Activated CD8-positive, alpha-beta T cell treated with anti-CD3 and anti-CD28 coated beads for 36 hours (primary cell): ENCODE data around the gene GPRIN3. TPM values are rescaled to one million over a fixed set of nuclear protein-coding genes. Genes with fewer than 3 reads are reported as not detected.

Experiments
- ATAC-seq: fragments of 200-7000 bp; cut with Tn5 transposase; one replicate; pipeline ENCODE4 v1.10.0; 2021; ENCODE audit warnings: mild to moderate bottlenecking, moderate library complexity
- CTCF ChIA-PET: fragments of 350-600 bp; sonication (Branson Sonifier 250); formaldehyde crosslinking; loops from one replicate; lab custom pipeline; 2021; ENCODE audit warnings: antibody characterized with exemption; lab: Charles Lee
- POLR2A ChIA-PET: fragments of 350-600 bp; sonication (Branson Sonifier 250); formaldehyde crosslinking; loops from one replicate; lab custom pipeline; 2021; ENCODE audit warnings: antibody characterized with exemption; lab: Charles Lee
- DNase-seq: peaks from one replicate; pipeline ENCODE4 v3.0.0-alpha.2; 2020
- H3K27ac Mint-ChIP-seq: one replicate; pipeline ENCODE4 v1.8.0; 2021; ENCODE audit warnings: mild to moderate bottlenecking, mixed read lengths
- H3K27me3 Mint-ChIP-seq: one replicate; pipeline ENCODE4 v1.8.0; 2021; ENCODE audit warnings: mixed read lengths
- H3K36me3 Mint-ChIP-seq: one replicate; pipeline ENCODE4 v1.8.0; 2021; ENCODE audit warnings: low read depth, mixed read lengths
- H3K4me1 Mint-ChIP-seq: one replicate; pipeline ENCODE4 v1.8.0; 2021; ENCODE audit warnings: low read depth, mixed read lengths
- H3K4me3 Mint-ChIP-seq: one replicate; pipeline ENCODE4 v1.8.0; 2021; ENCODE audit warnings: mild to moderate bottlenecking, moderate library complexity, mixed read lengths
- H3K9me3 Mint-ChIP-seq: one replicate; pipeline ENCODE4 v1.8.0; 2021; ENCODE audit warnings: mixed read lengths
- intact Hi-C: fragments of 100-400 bp; cut with micrococcal nuclease; formaldehyde crosslinking; loops from one replicate; pipeline ENCODE4 v1.10.0; 2022
- total RNA-seq, 2 experiments: library from RNA; stranded (reverse); gene quantifications; one replicate each; pipeline ENCODE4 v1.2.3, GENCODE V29; 2021
- TF ChIP-seq, protein P1 (sequence below): fragments of 200-600 bp; IDR thresholded peaks from one replicate; pipeline ENCODE4 v1.8.0; 2022; ENCODE audit warnings: antibody characterized with exemption, mild to moderate bottlenecking

The GPRIN3 gene
- total RNA-seq, 2 experiments from 2014 or later = 10.6 to 11.8 TPM

GRCh38 chr4:89336818-89337420, 29.3 kb upstream of the GPRIN3 start:
- ChIA-PET POLR2A (no interaction called here), CTCF (no interaction called here)

DNA sequence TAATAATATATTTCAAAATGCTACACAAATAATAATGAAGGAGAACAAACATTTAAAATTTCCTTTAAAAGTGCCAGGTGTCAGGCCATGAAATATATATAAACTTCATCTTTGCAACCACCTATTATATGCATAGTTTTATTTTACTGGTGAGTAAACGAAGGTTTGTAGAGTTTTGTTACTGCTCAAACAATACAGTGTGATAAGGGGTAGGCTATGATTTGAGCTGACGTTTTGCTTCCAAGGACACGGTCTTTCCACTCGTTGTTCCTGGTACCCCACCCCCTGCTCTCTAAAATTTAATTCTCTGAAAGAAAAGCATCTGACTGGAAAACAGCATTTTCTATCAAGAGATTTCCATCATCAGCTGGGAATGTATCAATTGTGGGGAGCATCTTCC, 27.2 kb upstream of the GPRIN3 start:
- ChIA-PET POLR2A (no interaction called here), CTCF (interaction anchor here (0.6 kb wide), 1 partner anchor 12 kb away, joined by 3 read pairs; no protein-coding TSS in a partner anchor)
- no peaks in the 10 kb centered on the region for H3K27me3 Mint-ChIP-seq
- TF ChIP-seq, protein P1, sequence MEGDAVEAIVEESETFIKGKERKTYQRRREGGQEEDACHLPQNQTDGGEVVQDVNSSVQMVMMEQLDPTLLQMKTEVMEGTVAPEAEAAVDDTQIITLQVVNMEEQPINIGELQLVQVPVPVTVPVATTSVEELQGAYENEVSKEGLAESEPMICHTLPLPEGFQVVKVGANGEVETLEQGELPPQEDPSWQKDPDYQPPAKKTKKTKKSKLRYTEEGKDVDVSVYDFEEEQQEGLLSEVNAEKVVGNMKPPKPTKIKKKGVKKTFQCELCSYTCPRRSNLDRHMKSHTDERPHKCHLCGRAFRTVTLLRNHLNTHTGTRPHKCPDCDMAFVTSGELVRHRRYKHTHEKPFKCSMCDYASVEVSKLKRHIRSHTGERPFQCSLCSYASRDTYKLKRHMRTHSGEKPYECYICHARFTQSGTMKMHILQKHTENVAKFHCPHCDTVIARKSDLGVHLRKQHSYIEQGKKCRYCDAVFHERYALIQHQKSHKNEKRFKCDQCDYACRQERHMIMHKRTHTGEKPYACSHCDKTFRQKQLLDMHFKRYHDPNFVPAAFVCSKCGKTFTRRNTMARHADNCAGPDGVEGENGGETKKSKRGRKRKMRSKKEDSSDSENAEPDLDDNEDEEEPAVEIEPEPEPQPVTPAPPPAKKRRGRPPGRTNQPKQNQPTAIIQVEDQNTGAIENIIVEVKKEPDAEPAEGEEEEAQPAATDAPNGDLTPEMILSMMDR = no peak
- intact Hi-C loops = no loop called here
- H3K9me3 Mint-ChIP-seq = no peaks in the 10 kb centered on the region
- H3K27ac Mint-ChIP-seq = no peak overlapping the region
- no peaks in the 10 kb centered on the region for H3K36me3 Mint-ChIP-seq
- DNase-seq (no peak), ATAC-seq (no peak)
- H3K4me1 Mint-ChIP-seq = peaks cover 9% of the 10 kb centered on the region
- H3K4me3 Mint-ChIP-seq = no peak overlapping the region

More at GRCh38 chr4:89336818-89337420, 29.3 kb upstream of the GPRIN3 start:
- ATAC-seq = peak; percentile 87
- intact Hi-C loops = no loop called here
- no peak overlapping the region for H3K27ac Mint-ChIP-seq
- peak; percentile 49 for DNase-seq
- TF ChIP-seq, protein P1 = no peak
- H3K9me3 Mint-ChIP-seq = no peaks in the 10 kb centered on the region
- no peaks in the 10 kb centered on the region for H3K36me3 Mint-ChIP-seq
- H3K27me3 Mint-ChIP-seq = no peaks in the 10 kb centered on the region
- no peak overlapping the region for H3K4me3 Mint-ChIP-seq
- H3K4me1 Mint-ChIP-seq = peaks cover 7% of the 10 kb centered on the region

DNA sequence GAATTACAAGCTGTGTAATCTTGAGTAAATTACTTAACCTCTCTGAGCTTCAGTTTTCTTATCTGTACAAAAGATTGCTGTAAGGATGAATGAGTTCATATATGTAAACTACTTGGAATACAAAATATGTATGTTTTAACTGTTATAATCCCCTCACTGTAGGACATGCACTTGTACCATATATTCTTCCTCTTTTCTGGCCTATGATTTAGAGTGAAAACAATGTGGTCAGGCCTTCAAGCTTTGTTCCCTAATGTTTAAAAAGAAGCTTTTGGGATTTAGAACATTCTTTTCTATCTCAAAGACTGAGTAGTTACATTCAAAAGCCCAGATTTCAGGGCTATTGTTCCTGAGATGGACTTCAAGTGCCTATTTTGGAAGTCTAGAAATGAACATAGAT, 26.7 kb upstream of the GPRIN3 start:
- intact Hi-C loops = no loop called here

GRCh38 chr4:89331686-89332544, 24.3 kb upstream of the GPRIN3 start:
- DNase-seq = no peak
- intact Hi-C loops = no loop called here
- Mint-ChIP-seq H3K27me3 (no peaks in the 10 kb centered on the region), H3K4me3 (no peak overlapping the region), H3K9me3 (no peaks in the 10 kb centered on the region), H3K27ac (no peak overlapping the region), H3K4me1 (peaks cover 5% of the 10 kb centered on the region), H3K36me3 (no peaks in the 10 kb centered on the region)
- CTCF ChIA-PET = interaction anchor here (0.6 kb wide), 1 partner anchor 71 kb away, joined by 3 read pairs; no protein-coding TSS in a partner anchor
- POLR2A ChIA-PET = no interaction called here
- TF ChIP-seq, protein P1 = no peak
- no peak for ATAC-seq

More for the DNA sequence above, 26.7 kb upstream of the GPRIN3 start:
- Mint-ChIP-seq H3K36me3 (no peaks in the 10 kb centered on the region), H3K27me3 (no peaks in the 10 kb centered on the region), H3K4me3 (no peak overlapping the region), H3K4me1 (peaks cover 9% of the 10 kb centered on the region), H3K27ac (no peak overlapping the region), H3K9me3 (no peaks in the 10 kb centered on the region)
- ChIA-PET CTCF (interaction anchor here (0.6 kb wide), 1 partner anchor 11 kb away, joined by 3 read pairs; no protein-coding TSS in a partner anchor), POLR2A (no interaction called here)
- ATAC-seq (no peak), DNase-seq (no peak)
- TF ChIP-seq, protein P1 = no peak

- no peak overlapping the region for H3K27ac Mint-ChIP-seq
- no peak for ATAC-seq
- no peaks in the 10 kb centered on the region for H3K27me3 Mint-ChIP-seq
- H3K9me3 Mint-ChIP-seq = no peaks in the 10 kb centered on the region
- ChIA-PET CTCF (no interaction called here), POLR2A (no interaction called here)
- H3K36me3 Mint-ChIP-seq = no peaks in the 10 kb centered on the region
- H3K4me3 Mint-ChIP-seq = no peak overlapping the region
- DNase-seq = no peak
- TF ChIP-seq, protein P1 = no peak
- H3K4me1 Mint-ChIP-seq = peaks cover 2% of the 10 kb centered on the region
- intact Hi-C loops = no loop called here
These were observed 23.6 kb upstream of the GPRIN3 start for GRCh38 chr4:89331197-89331596.
